ENCODE data around the gene OR2T6.
"Not testable (repeated sequence)": the region's sequence is repeated elsewhere in the genome, so short reads cannot be mapped to it uniquely, and the experiment has no call there.

Gene OR2T6

DNA sequence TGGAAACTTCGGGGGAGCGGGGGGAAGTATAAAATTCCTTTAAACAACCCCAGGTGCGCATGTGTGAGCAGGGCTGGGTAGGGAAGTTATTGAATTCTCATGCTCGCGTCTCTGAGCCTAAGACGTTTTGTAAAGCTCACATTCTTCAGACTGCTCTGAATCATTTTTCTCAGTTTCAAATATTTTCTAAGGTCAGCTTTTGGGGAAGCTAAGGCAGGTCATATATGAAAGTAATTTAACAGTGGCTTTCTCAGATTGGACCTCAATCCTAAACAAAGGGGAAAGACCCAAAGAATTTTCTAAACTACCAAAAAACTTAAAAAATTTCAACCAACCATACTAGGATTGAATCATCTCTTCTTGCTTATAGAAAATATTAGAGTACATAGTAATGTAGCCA is 59.4 kb downstream of the OR2T6 start:
- not testable (repeated sequence) for DNase-seq (ENCODE audit: low read depth); H3K36me3 ChIP-seq (ENCODE audit: control insufficient read depth, insufficient read depth, low read length, severe bottlenecking); H3K9me3 ChIP-seq (ENCODE audit: control insufficient read depth, low read length); H3K27me3 ChIP-seq (replicated peaks; ENCODE audit: control insufficient read depth, insufficient read depth, low read length); H3K9ac ChIP-seq (ENCODE audit: low read length); H3K4me3 ChIP-seq (ENCODE audit: low read length); H3K4me1 ChIP-seq (ENCODE audit: control insufficient read depth, insufficient read depth, low read length)

DNA sequence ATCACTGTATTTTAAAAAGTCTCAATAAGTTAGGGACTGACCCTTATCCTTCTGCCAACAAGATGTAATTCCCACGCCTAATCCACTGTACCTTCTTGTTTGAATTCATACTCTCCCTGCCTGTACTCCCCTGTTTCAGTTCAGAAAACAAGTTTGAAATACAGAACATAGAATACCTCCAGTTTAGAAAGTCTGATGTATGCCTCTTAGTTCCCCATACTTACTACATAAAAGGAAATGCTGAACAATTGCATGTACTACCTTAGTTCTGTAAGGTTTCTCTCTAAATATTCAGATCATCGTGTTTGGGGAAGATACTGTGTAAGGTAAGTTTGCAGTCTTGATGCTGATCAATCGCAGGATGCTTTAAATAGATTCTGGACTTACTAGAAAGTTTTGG is 60.8 kb downstream of the OR2T6 start:
- not testable (repeated sequence) for H3K4me3 ChIP-seq (ENCODE audit: low read length); H3K9me3 ChIP-seq (ENCODE audit: control insufficient read depth, low read length); H3K36me3 ChIP-seq (ENCODE audit: control insufficient read depth, insufficient read depth, low read length, severe bottlenecking); H3K4me1 ChIP-seq (ENCODE audit: control insufficient read depth, insufficient read depth, low read length); H3K9ac ChIP-seq (ENCODE audit: low read length); DNase-seq (ENCODE audit: low read depth); H3K27me3 ChIP-seq (replicated peaks; ENCODE audit: control insufficient read depth, insufficient read depth, low read length)

DNA sequence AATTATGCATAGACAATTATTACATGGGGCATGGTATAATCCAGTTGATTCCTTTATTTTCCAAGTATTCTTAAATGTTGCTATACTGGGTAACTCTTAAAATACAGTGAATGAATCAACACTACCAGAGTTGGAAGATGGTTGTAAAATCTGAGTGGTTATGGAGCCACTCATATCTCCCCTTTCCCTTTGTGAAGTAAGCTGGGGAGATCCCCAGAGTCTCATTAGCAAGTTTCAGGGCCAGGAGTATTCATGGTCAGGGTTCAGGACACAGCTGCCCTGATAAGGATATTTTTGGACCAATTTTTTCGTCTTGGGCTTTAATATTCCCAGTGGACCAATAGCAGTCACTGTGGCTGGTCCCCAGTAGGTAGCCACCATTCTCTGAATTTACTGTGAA is 63.1 kb downstream of the OR2T6 start:
- not testable (repeated sequence) for DNase-seq (ENCODE audit: low read depth); H3K4me1 ChIP-seq (ENCODE audit: control insufficient read depth, insufficient read depth, low read length); H3K9ac ChIP-seq (ENCODE audit: low read length); H3K36me3 ChIP-seq (ENCODE audit: control insufficient read depth, insufficient read depth, low read length, severe bottlenecking); H3K27me3 ChIP-seq (replicated peaks; ENCODE audit: control insufficient read depth, insufficient read depth, low read length); H3K4me3 ChIP-seq (ENCODE audit: low read length); H3K9me3 ChIP-seq (ENCODE audit: control insufficient read depth, low read length)

DNA sequence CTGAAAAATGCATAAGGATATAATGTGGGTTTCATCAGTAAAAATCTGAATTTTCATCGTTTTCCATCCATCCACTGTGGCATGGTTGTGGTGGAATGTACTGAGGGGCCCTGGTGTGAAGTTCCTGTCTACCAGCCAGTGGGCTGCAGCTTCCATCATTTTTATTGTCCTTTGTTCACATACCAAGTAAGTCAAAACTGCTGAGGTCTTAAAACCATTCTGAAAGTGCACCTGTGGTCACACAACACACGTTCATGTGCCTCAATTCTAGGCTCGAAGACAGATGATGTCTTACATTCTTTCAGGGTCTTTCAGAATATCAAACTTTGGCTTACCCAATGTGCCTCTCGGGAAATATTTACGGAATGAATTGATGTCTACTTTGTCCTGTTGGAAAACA is 63.7 kb downstream of the OR2T6 start:
- H3K27me3 ChIP-seq (replicated peaks; ENCODE audit: control insufficient read depth, insufficient read depth, low read length); DNase-seq (ENCODE audit: low read depth); H3K4me1 ChIP-seq (ENCODE audit: control insufficient read depth, insufficient read depth, low read length); H3K36me3 ChIP-seq (ENCODE audit: control insufficient read depth, insufficient read depth, low read length, severe bottlenecking); H3K9ac ChIP-seq (ENCODE audit: low read length); H3K9me3 ChIP-seq (ENCODE audit: control insufficient read depth, low read length); H3K4me3 ChIP-seq (ENCODE audit: low read length): not testable (repeated sequence)
